Type B pancreatic cell (in vitro differentiated cells): Measurements from ENCODE around the gene POLR3B. TPM values are rescaled to one million over a fixed set of nuclear protein-coding genes. Genes with fewer than 3 reads are reported as not detected.
"Not testable (repeated sequence)": the region's sequence is repeated elsewhere in the genome, so short reads cannot be mapped to it uniquely, and the experiment has no call there.

Experiments
- DNase-seq: peaks from one replicate; pipeline ENCODE4 v3.0.0; 2021; ENCODE audit warnings: mixed read lengths; ENCODE audit not compliant: unreplicated experiment; ENCODE audit errors: extremely low spot score
- H3K27ac Mint-ChIP-seq: 2 replicates; pipeline ENCODE4 v1.8.0; 2021; ENCODE audit warnings: mild to moderate bottlenecking, mixed read lengths
- H3K27me3 Mint-ChIP-seq: 2 replicates; pipeline ENCODE4 v1.8.0; 2021; ENCODE audit warnings: mixed read lengths
- H3K36me3 Mint-ChIP-seq: 2 replicates; pipeline ENCODE4 v1.8.0; 2021; ENCODE audit warnings: mixed read lengths
- H3K4me1 Mint-ChIP-seq: one replicate; pipeline ENCODE4 v1.8.0; 2021; ENCODE audit warnings: mixed read lengths; ENCODE audit not compliant: unreplicated experiment
- H3K4me3 Mint-ChIP-seq: 2 replicates; pipeline ENCODE4 v1.8.0; 2021; ENCODE audit warnings: mild to moderate bottlenecking, mixed read lengths
- H3K9me3 Mint-ChIP-seq: 2 replicates; pipeline ENCODE4 v1.8.0; 2021; ENCODE audit warnings: mixed read lengths
- total RNA-seq: library from RNA; stranded (reverse); gene quantifications from 2 replicates; pipeline ENCODE4 v1.2.1, GENCODE V29; 2021; ENCODE audit warnings: low replicate concordance
- TF ChIP-seq, protein P1 (sequence below): fragments of 200-600 bp; sonication (generic); conservative IDR thresholded peaks from 2 replicates; pipeline ENCODE4 v1.5.0; 2021; ENCODE audit warnings: antibody characterized with exemption, mild to moderate bottlenecking

The POLR3B gene
- total RNA-seq, 1 donor from 2014 or later, result 13.6 TPM

DNA sequence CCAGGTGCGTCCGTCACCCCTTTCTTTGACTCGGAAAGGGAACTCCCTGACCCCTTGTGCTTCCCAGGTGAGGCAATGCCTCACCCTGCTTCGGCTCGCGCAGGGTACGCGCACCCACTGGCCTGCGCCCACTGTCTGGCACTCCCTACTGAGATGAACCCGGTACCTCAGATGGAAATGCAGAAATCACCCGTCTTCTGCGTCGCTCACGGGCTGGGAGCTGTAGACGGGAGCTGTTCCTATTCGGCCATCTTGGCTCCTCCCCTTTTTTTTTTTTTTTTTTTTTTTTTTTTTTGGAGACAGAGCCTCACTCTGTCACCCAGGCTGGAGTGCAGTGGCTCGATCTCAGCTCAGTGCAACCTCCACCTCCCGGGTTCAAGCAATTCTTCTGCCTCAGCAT, 120.1 kb downstream of the POLR3B start:
- DNase-seq, H3K27me3 Mint-ChIP-seq, H3K4me1 Mint-ChIP-seq, H3K27ac Mint-ChIP-seq, H3K4me3 Mint-ChIP-seq, H3K9me3 Mint-ChIP-seq: not testable (repeated sequence)
- H3K36me3 Mint-ChIP-seq, result peaks cover 13% of the 10 kb centered on the region

DNA sequence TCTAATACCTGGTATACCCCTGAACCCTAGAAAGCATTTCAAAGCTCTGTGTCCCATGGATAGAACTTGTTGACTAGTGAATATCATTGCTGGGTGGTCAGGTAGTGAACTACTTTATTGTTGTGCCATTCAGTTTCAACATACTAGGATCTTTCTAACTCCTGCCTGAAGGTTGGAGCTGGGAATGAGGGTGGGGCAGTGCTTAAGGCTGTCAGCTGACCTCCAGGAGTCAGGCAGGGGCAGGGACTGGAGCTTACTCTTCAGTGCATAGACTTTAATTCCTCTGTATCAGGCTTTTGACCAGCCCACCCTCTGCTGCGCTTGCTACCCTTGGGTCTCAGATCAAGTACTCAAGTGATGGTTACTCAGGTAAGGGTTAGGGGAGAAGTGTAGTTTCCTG, 122.7 kb downstream of the POLR3B start:
- TF ChIP-seq, protein P1, sequence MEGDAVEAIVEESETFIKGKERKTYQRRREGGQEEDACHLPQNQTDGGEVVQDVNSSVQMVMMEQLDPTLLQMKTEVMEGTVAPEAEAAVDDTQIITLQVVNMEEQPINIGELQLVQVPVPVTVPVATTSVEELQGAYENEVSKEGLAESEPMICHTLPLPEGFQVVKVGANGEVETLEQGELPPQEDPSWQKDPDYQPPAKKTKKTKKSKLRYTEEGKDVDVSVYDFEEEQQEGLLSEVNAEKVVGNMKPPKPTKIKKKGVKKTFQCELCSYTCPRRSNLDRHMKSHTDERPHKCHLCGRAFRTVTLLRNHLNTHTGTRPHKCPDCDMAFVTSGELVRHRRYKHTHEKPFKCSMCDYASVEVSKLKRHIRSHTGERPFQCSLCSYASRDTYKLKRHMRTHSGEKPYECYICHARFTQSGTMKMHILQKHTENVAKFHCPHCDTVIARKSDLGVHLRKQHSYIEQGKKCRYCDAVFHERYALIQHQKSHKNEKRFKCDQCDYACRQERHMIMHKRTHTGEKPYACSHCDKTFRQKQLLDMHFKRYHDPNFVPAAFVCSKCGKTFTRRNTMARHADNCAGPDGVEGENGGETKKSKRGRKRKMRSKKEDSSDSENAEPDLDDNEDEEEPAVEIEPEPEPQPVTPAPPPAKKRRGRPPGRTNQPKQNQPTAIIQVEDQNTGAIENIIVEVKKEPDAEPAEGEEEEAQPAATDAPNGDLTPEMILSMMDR, result no peak
- no peak overlapping the region for H3K27ac Mint-ChIP-seq
- H3K27me3 Mint-ChIP-seq, result no peaks in the 10 kb centered on the region
- peaks cover 18% of the 10 kb centered on the region for H3K36me3 Mint-ChIP-seq
- no peaks in the 10 kb centered on the region for H3K4me1 Mint-ChIP-seq
- no peak overlapping the region for H3K4me3 Mint-ChIP-seq
- no peak for DNase-seq
- peaks cover 1% of the 10 kb centered on the region for H3K9me3 Mint-ChIP-seq

DNA sequence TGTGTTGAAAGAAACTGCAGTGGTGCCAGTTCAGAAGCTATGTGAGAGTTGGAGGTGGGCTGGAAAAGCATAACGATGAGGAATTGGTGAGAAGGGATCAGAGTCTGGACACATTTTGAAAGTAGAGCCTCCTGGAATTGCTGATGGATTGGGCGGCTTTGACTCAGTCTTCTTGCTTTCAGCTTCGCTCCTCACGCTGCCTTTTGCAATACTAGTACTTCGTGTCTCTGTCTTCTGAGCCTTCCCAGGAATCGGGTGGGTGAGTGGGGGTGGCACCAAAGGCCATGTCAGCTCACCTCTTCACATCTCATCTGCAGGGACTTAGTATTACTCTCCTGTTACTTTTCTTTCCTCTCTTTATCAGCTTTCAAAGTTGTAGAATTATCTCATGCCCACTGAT, 123.7 kb downstream of the POLR3B start:
- no peaks in the 10 kb centered on the region for H3K27me3 Mint-ChIP-seq
- peaks cover 5% of the 10 kb centered on the region for H3K9me3 Mint-ChIP-seq
- H3K36me3 Mint-ChIP-seq, result peaks cover 22% of the 10 kb centered on the region
- no peaks in the 10 kb centered on the region for H3K4me1 Mint-ChIP-seq
- no peak overlapping the region for H3K4me3 Mint-ChIP-seq
- no peak overlapping the region for H3K27ac Mint-ChIP-seq
- TF ChIP-seq, protein P1, result no peak
- no peak for DNase-seq

DNA sequence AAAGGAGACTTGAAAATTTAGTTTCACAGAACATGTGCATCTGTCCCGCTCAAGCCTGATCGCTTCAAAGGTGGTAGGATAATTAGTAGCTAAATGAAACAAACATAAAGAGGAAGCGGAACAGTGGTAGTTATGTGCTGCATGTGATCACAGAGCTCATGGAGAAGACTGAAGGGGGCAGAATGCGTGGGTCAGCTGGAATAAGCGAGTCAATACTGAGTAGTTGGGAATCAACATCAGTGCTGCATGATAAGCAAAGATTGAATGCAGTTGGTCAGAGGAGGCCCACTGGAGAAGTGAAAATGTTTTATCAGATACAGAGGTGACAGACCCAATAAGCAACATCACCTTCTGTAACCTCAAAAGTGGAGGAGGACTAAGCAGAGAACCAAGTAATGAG, 130.1 kb downstream of the POLR3B start:
- H3K4me3 Mint-ChIP-seq, result no peak overlapping the region
- DNase-seq, result no peak
- H3K36me3 Mint-ChIP-seq, result peaks cover 9% of the 10 kb centered on the region
- no peaks in the 10 kb centered on the region for H3K27me3 Mint-ChIP-seq
- H3K4me1 Mint-ChIP-seq, result peaks cover 3% of the 10 kb centered on the region
- no peak overlapping the region for H3K27ac Mint-ChIP-seq
- peaks cover 5% of the 10 kb centered on the region for H3K9me3 Mint-ChIP-seq
- TF ChIP-seq, protein P1, result no peak

DNA sequence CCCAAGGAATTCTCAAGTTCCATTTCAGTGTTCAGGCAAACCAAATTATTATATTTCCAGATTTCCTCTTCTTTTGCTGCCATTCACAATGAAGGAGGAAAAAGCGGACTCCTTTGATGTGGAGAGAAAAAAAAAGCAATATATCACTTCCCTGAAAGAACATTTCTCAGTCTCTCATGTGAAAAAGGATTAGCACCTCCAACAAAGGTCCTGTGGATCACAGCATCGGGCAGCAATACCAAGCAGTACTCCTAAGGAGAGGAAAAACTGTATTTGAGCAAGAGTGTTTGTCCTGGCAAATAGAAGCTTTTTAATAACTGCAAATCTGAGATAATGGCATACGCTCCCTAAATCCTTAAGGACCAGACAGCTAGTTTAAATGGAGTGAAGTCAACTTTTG, 131.3 kb downstream of the POLR3B start:
- DNase-seq, result no peak
- no peaks in the 10 kb centered on the region for H3K27me3 Mint-ChIP-seq
- peaks cover 5% of the 10 kb centered on the region for H3K9me3 Mint-ChIP-seq
- no peak overlapping the region for H3K4me3 Mint-ChIP-seq
- H3K4me1 Mint-ChIP-seq, result peaks cover 11% of the 10 kb centered on the region
- peaks cover 9% of the 10 kb centered on the region for H3K36me3 Mint-ChIP-seq
- no peak overlapping the region for H3K27ac Mint-ChIP-seq
- TF ChIP-seq, protein P1, result no peak

DNA sequence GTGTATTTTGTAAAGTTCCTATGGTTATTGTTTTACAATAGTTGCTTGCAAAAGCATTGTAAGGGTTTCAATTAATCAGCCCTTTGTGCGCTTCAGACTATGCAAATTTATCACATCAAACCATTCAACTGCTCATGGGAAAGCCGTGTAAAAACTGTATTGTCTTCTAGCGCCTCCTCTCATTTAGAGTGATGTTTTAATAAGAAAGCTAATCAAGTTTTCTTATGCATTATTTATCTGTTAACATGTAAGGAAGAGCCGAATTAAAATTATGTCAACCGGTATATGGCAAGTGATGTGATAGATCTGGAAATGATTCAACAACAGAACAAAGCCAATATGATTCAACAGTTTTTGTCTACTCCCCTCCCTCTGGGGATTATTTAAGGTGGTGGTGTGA, 132.7 kb downstream of the POLR3B start:
- Mint-ChIP-seq H3K9me3 (peaks cover 4% of the 10 kb centered on the region), H3K27me3 (no peaks in the 10 kb centered on the region), H3K4me3 (no peak overlapping the region), H3K36me3 (peaks cover 4% of the 10 kb centered on the region), H3K27ac (no peak overlapping the region), H3K4me1 (peaks cover 11% of the 10 kb centered on the region)
- DNase-seq, result no peak
- TF ChIP-seq, protein P1, result no peak
